ENCODE data around the gene ATRN. TPM values are rescaled to one million over a fixed set of nuclear protein-coding genes. Genes with fewer than 3 reads are reported as not detected.

ATRN gene
- total and polyA plus RNA-seq, 8 donors = 2.9 to 63.9 (median 24.2) TPM

DNA sequence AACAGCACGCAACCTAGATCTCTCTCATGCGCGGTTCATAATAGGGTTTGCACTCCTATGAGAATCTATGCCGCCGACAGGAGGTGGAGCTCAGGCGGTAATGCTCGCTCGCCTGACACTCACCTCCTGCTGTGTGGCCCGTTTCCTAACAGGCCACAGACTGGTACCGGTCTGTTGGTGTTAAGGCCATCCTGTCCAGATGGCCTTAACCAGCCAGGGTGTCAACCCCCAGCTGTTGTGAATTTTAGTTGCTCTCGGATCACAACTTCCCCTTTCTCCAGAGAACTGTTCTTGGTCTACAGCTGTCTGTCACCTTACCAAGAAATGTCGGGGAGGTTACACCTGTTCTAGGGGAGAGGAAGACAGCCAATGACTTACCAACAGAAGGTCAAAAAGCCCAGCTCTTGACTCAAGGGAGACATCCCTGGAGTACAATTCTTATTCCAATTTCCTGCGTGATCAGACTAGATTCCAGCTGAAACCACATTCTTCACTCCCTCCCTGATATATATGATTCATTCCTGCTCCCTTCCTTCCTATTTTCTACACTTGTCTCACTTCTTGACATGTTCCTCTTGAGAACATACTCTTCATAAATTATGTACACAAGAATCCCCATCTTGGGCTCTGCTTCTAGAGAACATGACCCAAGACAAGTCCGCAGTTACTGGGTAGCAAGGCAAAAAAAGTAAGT, 40.3 kb upstream of the ATRN start:
- 77 to 90% (median 83%) methylated on average over 12 to 14 of the region's 14 CpGs for WGBS, 5 donors
- intact Hi-C loops (cut with DNase I; ENCODE audit: low total_unique reads) = no loop called here
- H3K27me3 ChIP-seq = no peaks in the 10 kb centered on the region
- DNase-seq = peak in 1 of 2 donors; percentile 20
- no peaks in the 10 kb centered on the region for H3K36me3 ChIP-seq
- H3K4me3 ChIP-seq = no peak overlapping the region
- H3K9me3 ChIP-seq = no peaks in the 10 kb centered on the region
- no peaks in the 10 kb centered on the region for H3K4me1 ChIP-seq
- H3K27ac ChIP-seq = peak overlapping the region in 1 of 5 donors; percentile 35
- TF ChIP-seq POLR2A (IDR thresholded peaks at IDR 0.05) = no peak
- TF ChIP-seq EP300 (IDR thresholded peaks at IDR 0.05) = no peak
- TF ChIP-seq, protein P1, sequence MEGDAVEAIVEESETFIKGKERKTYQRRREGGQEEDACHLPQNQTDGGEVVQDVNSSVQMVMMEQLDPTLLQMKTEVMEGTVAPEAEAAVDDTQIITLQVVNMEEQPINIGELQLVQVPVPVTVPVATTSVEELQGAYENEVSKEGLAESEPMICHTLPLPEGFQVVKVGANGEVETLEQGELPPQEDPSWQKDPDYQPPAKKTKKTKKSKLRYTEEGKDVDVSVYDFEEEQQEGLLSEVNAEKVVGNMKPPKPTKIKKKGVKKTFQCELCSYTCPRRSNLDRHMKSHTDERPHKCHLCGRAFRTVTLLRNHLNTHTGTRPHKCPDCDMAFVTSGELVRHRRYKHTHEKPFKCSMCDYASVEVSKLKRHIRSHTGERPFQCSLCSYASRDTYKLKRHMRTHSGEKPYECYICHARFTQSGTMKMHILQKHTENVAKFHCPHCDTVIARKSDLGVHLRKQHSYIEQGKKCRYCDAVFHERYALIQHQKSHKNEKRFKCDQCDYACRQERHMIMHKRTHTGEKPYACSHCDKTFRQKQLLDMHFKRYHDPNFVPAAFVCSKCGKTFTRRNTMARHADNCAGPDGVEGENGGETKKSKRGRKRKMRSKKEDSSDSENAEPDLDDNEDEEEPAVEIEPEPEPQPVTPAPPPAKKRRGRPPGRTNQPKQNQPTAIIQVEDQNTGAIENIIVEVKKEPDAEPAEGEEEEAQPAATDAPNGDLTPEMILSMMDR (IDR thresholded peaks at IDR 0.05) = no peak
- TF ChIP-seq POLR2AphosphoS5 (IDR thresholded peaks at IDR 0.05) = no peak

DNA sequence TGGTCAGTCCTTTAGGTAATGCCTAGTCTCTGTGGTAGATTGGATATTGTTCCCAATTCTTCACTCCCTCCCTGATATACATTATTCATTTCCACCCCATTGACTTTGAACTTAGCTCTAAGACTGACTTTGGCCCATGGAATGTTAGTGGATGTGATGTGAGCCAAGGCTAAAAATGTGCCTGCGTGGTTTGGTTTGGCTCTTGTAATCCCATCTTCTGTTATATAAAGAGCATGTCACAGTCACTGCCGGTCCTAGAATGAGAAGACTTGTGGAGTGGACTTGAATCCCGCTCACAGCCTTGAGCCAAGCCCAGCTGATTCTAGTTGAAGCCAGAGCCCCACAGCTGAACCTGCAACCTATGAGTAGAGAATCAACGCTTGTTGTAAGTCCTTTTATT, 39.7 kb upstream of the ATRN start:
- H3K27me3 ChIP-seq = no peaks in the 10 kb centered on the region
- no peak overlapping the region for H3K4me3 ChIP-seq
- no peaks in the 10 kb centered on the region for H3K9me3 ChIP-seq
- no peaks in the 10 kb centered on the region for H3K4me1 ChIP-seq
- intact Hi-C loops (cut with DNase I; ENCODE audit: low total_unique reads) = no loop called here
- TF ChIP-seq POLR2AphosphoS5 (IDR thresholded peaks at IDR 0.05) = no peak
- no peak for TF ChIP-seq POLR2A (IDR thresholded peaks at IDR 0.05)
- TF ChIP-seq, protein P1 (IDR thresholded peaks at IDR 0.05) = no peak
- TF ChIP-seq EP300 (IDR thresholded peaks at IDR 0.05) = no peak
- 83 to 94% (median 91%) methylated on average over 4 of the region's 4 CpGs for WGBS, 5 donors
- no peak overlapping the region for H3K27ac ChIP-seq
- DNase-seq = no peak
- no peaks in the 10 kb centered on the region for H3K36me3 ChIP-seq

- intact Hi-C loops (cut with DNase I; ENCODE audit: low total_unique reads) = no loop called here
Measured at GRCh38 chr20:3432844-3433243, 38.0 kb upstream of the ATRN start.

DNA sequence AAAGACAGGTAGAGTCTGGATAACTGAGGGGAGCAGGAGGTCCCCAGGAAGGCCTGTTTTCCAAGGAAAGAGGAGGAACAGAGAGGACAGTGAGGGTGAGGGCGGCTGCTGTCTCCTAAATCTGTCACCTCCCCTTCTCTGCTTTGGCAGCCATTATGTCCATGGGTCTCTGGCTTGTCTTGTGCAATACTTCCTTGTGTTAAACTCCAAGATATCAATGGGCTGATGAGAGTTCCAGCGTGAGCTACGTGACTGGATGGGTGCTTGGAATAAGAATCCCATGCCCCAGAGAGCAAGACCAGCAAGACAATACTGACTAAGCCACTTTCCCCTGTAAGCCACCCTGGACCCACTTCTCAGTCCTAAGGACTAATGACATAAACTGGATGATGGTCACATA, 37.1 kb upstream of the ATRN start:
- intact Hi-C loops (cut with DNase I; ENCODE audit: low total_unique reads) = no loop called here
- no peaks in the 10 kb centered on the region for H3K9me3 ChIP-seq
- TF ChIP-seq POLR2A (IDR thresholded peaks at IDR 0.05) = no peak
- TF ChIP-seq, protein P1 (IDR thresholded peaks at IDR 0.05) = no peak
- H3K4me1 ChIP-seq = no peaks in the 10 kb centered on the region
- no peaks in the 10 kb centered on the region for H3K36me3 ChIP-seq
- 71 to 87% (median 73%) methylated on average over 3 of the region's 3 CpGs for WGBS, 5 donors
- H3K27me3 ChIP-seq = no peaks in the 10 kb centered on the region
- H3K27ac ChIP-seq = no peak overlapping the region
- H3K4me3 ChIP-seq = no peak overlapping the region
- no peak for DNase-seq

More at GRCh38 chr20:3432844-3433243, 38.0 kb upstream of the ATRN start:
- Histone ChIP-seq H3K27ac (no peak overlapping the region), H3K27me3 (no peaks in the 10 kb centered on the region), H3K4me3 (no peak overlapping the region), H3K9me3 (no peaks in the 10 kb centered on the region), H3K36me3 (no peaks in the 10 kb centered on the region), H3K4me1 (no peaks in the 10 kb centered on the region)
- WGBS, 5 donors = 82 to 90% (median 83%) methylated on average over 3 of the region's 3 CpGs
- TF ChIP-seq EP300 (IDR thresholded peaks at IDR 0.05) (no peak), POLR2AphosphoS5 (IDR thresholded peaks at IDR 0.05) (no peak), POLR2A (IDR thresholded peaks at IDR 0.05) (no peak)
- TF ChIP-seq, protein P1 (IDR thresholded peaks at IDR 0.05) = no peak
- DNase-seq = no peak

Data from stomach (tissue), 9 donors.